Osteoblast (primary cell): ENCODE data around the gene DOK3. TPM values are rescaled to one million over a fixed set of nuclear protein-coding genes. Genes with fewer than 3 reads are reported as not detected.

Source experiments
- DNase-seq: peaks from one replicate; pipeline ENCODE4 v3.0.0; 2011; ENCODE audit warnings: low spot score, mixed read lengths; ENCODE audit not compliant: insufficient read length; ENCODE audit errors: missing footprints
- H2AFZ ChIP-seq: 2 replicates; pipeline ENCODE4 v1.6.0; 2011; ENCODE audit warnings: mild to moderate bottlenecking, low read length
- H3K27ac ChIP-seq: 2 replicates; pipeline ENCODE4 v1.5.1; 2011; ENCODE audit warnings: mild to moderate bottlenecking, low read depth, low read length, moderate library complexity
- H3K27me3 ChIP-seq: 2 replicates; pipeline ENCODE4 v1.6.0; 2012; ENCODE audit warnings: mild to moderate bottlenecking, control low read depth, inconsistent platforms, low read length, moderate library complexity; ENCODE audit not compliant: insufficient read depth
- H3K36me3 ChIP-seq: 2 replicates; pipeline ENCODE4 v1.5.1; 2011; ENCODE audit warnings: mild to moderate bottlenecking, low read length, control low read depth, moderate library complexity; ENCODE audit not compliant: insufficient read depth
- H3K4me1 ChIP-seq: 2 replicates; pipeline ENCODE4 v1.5.1; 2011; ENCODE audit warnings: mild to moderate bottlenecking, low read length, control low read depth, moderate library complexity; ENCODE audit not compliant: insufficient read depth
- H3K4me2 ChIP-seq: 2 replicates; pipeline ENCODE4 v1.6.0; 2011; ENCODE audit warnings: mild to moderate bottlenecking, low read length; ENCODE audit not compliant: insufficient read depth
- H3K4me3 ChIP-seq: fragments of 200-600 bp; sonication (generic); 3 replicates; pipeline ENCODE4 v1.5.1; 2012; ENCODE audit warnings: mild to moderate bottlenecking, low read length, inconsistent platforms; ENCODE audit not compliant: insufficient read depth
- H3K79me2 ChIP-seq: 2 replicates; pipeline ENCODE4 v1.6.0; 2012; ENCODE audit warnings: mild to moderate bottlenecking, low read length, control low read depth, inconsistent platforms; ENCODE audit not compliant: insufficient read depth
- H3K9me3 ChIP-seq: 2 replicates; pipeline ENCODE4 v1.5.1; 2011; ENCODE audit warnings: low read depth, low read length, control low read depth
- H4K20me1 ChIP-seq: 2 replicates; pipeline ENCODE4 v1.6.0; 2012; ENCODE audit warnings: mild to moderate bottlenecking, low read length, control low read depth; ENCODE audit not compliant: insufficient read depth
- CTCF ChIP-seq: IDR thresholded peaks from 2 replicates; pipeline ENCODE4 v1.5.1; 2011; ENCODE audit warnings: mild to moderate bottlenecking, low read depth, low read length, moderate library complexity; ENCODE audit errors: extremely low read depth
- total RNA-seq: library from RNA; depleted of rRNA; stranded (reverse); fragments of >200 nt; gene quantifications from 2 replicates; pipeline ENCODE4 v1.2.3, GENCODE V29; 2012

The DOK3 gene
- total RNA-seq, 1 donor, result 1.1 TPM

DNA sequence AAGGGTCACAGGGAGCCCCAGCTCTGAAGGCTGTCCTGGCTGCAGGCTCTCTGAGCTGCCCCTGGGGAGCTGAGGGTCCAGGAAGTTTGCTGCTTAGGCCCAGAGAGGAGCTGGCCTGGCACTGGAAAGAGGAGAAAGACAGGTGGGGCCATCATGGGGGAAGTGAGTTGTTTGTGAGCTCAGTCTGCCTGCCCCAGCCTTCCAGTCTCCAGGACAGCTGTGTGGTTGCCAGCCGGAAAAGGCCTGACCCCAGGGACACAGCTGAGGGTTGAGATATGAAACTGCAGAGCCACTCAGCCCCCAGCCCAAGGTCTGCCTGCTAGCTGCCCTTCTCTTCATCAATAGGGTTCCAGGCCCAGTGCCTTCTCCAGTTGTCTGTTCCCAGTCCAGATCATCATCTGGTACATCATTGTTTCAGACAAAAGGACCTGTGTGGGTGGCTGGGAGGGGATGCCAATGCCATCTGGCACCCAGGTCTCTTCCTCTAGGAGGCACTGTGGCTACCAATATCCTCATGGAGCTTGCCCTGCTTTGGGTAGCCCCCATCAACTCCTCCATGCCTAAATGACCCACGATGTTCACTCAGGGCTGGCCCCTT lies 11.4 kb upstream of the DOK3 start:
- Histone ChIP-seq H3K9me3 (no peaks in the 10 kb centered on the region), H3K79me2 (peaks cover 39% of the 10 kb centered on the region), H3K4me2 (no peak overlapping the region), H3K4me1 (peaks cover 10% of the 10 kb centered on the region), H3K4me3 (no peak overlapping the region), H4K20me1 (peaks cover 19% of the 10 kb centered on the region), H3K27me3 (no peaks in the 10 kb centered on the region), H3K36me3 (peaks cover 59% of the 10 kb centered on the region), H3K27ac (no peak overlapping the region), H2AFZ (no peak overlapping the region)
- peak; percentile 29 for TF ChIP-seq CTCF
- DNase-seq, result peak; percentile 78

GRCh38 chr5:177520271-177520670 lies 10.6 kb upstream of the DOK3 start:
- DNase-seq, result peak; percentile 43
- Histone ChIP-seq H4K20me1 (peaks cover 17% of the 10 kb centered on the region), H3K79me2 (peaks cover 41% of the 10 kb centered on the region), H3K27me3 (no peaks in the 10 kb centered on the region), H3K9me3 (no peaks in the 10 kb centered on the region), H3K4me2 (no peak overlapping the region), H3K36me3 (peaks cover 58% of the 10 kb centered on the region), H3K27ac (no peak overlapping the region), H2AFZ (no peak overlapping the region), H3K4me3 (no peak overlapping the region), H3K4me1 (peaks cover 15% of the 10 kb centered on the region)
- no peak for TF ChIP-seq CTCF

DNA sequence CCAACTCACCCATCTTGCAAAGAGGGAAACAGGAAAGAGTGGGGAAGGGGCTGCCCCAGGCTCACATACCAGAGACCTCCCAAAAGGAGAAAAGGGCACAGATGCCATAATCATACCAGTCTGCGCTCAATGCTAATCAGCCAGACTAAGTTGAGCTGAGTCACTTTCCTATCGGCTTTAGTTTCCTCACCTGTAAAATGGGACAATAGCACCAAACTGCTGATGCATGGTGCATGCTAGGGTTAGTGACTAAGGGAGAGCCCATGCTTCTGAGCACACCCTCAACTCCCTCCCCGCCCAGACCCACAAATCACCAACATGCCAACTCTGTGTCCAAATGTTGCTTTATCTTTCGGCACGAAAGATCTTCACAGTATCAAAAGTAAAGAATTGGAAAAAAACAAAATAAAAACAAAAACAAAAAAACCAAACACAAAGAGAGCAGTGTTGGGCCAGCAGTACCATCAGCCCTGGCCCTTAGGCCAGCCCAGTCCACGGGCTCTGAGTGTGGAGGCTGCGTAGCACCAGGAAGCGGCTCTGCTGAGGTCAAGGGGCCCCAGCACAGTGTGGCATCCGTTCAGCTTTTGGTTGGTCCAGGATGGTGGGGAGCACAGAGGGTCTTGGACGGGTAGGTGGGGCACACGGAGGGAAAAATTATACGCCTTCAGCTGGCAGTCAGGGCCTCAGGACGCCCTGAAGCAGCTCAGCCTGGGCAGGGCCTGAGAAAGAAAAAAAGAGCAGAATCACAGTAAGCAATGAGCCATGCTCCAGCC lies 10.0 kb upstream of the DOK3 start:
- Histone ChIP-seq H3K4me3 (no peak overlapping the region), H4K20me1 (peaks cover 16% of the 10 kb centered on the region), H3K27ac (no peak overlapping the region), H3K9me3 (no peaks in the 10 kb centered on the region), H3K4me2 (no peak overlapping the region), H2AFZ (no peak overlapping the region), H3K27me3 (no peaks in the 10 kb centered on the region), H3K79me2 (peaks cover 42% of the 10 kb centered on the region), H3K36me3 (peaks cover 58% of the 10 kb centered on the region), H3K4me1 (peaks cover 15% of the 10 kb centered on the region)
- TF ChIP-seq CTCF, result no peak
- DNase-seq, result peak; percentile 5
